Osteocyte (in vitro differentiated cells): ENCODE data around the gene IQCH. TPM values are rescaled to one million over a fixed set of nuclear protein-coding genes. Genes with fewer than 3 reads are reported as not detected.

Source experiments
- DNase-seq: peaks from one replicate; pipeline ENCODE4 v3.0.0; 2021; ENCODE audit warnings: mixed read lengths; ENCODE audit not compliant: unreplicated experiment; ENCODE audit errors: extremely low spot score
- H3K27ac Mint-ChIP-seq: one replicate; pipeline ENCODE4 v1.8.0; 2021; ENCODE audit warnings: mild to moderate bottlenecking, mixed read lengths; ENCODE audit not compliant: unreplicated experiment
- H3K27me3 Mint-ChIP-seq: one replicate; pipeline ENCODE4 v1.8.0; 2021; ENCODE audit warnings: mixed read lengths; ENCODE audit not compliant: unreplicated experiment
- H3K36me3 Mint-ChIP-seq: one replicate; pipeline ENCODE4 v1.8.0; 2021; ENCODE audit warnings: mixed read lengths; ENCODE audit not compliant: unreplicated experiment
- H3K4me1 Mint-ChIP-seq: one replicate; pipeline ENCODE4 v1.8.0; 2021; ENCODE audit warnings: mixed read lengths; ENCODE audit not compliant: unreplicated experiment
- H3K4me3 Mint-ChIP-seq: one replicate; pipeline ENCODE4 v1.8.0; 2021; ENCODE audit warnings: mild to moderate bottlenecking, moderate library complexity, mixed read lengths; ENCODE audit not compliant: unreplicated experiment
- H3K9me3 Mint-ChIP-seq: one replicate; pipeline ENCODE4 v1.8.0; 2021; ENCODE audit warnings: mixed read lengths; ENCODE audit not compliant: unreplicated experiment
- CTCF ChIP-seq: fragments of 200-600 bp; sonication (generic); IDR thresholded peaks from 2 replicates; pipeline ENCODE4 v1.5.0; 2021; ENCODE audit warnings: antibody characterized with exemption, mild to moderate bottlenecking, moderate library complexity
- total RNA-seq: library from RNA; stranded (reverse); gene quantifications from 2 replicates; pipeline ENCODE4 v1.2.1, GENCODE V29; 2021

Gene IQCH
- total RNA-seq, 1 donor from 2014 or later: 2.0 TPM

- Mint-ChIP-seq H3K4me3 (no peak overlapping the region), H3K4me1 (no peaks in the 10 kb centered on the region), H3K36me3 (no peaks in the 10 kb centered on the region), H3K9me3 (no peaks in the 10 kb centered on the region), H3K27ac (no peak overlapping the region), H3K27me3 (peaks cover 6% of the 10 kb centered on the region)
- no peak for DNase-seq
- TF ChIP-seq CTCF: no peak
Observed at GRCh38 chr15:67460521-67460920, 205.9 kb downstream of the IQCH start.

GRCh38 chr15:67461735-67462134 is 207.1 kb downstream of the IQCH start:
- no peak for TF ChIP-seq CTCF
- no peak overlapping the region for H3K4me3 Mint-ChIP-seq
- no peaks in the 10 kb centered on the region for H3K36me3 Mint-ChIP-seq
- no peak overlapping the region for H3K27ac Mint-ChIP-seq
- H3K9me3 Mint-ChIP-seq: no peaks in the 10 kb centered on the region
- H3K4me1 Mint-ChIP-seq: no peaks in the 10 kb centered on the region
- no peaks in the 10 kb centered on the region for H3K27me3 Mint-ChIP-seq
- no peak for DNase-seq

GRCh38 chr15:67462875-67463274 is 208.3 kb downstream of the IQCH start:
- H3K4me3 Mint-ChIP-seq: no peak overlapping the region
- no peak for TF ChIP-seq CTCF
- H3K4me1 Mint-ChIP-seq: no peaks in the 10 kb centered on the region
- H3K27ac Mint-ChIP-seq: no peak overlapping the region
- no peaks in the 10 kb centered on the region for H3K9me3 Mint-ChIP-seq
- no peak for DNase-seq
- H3K36me3 Mint-ChIP-seq: no peaks in the 10 kb centered on the region
- no peaks in the 10 kb centered on the region for H3K27me3 Mint-ChIP-seq

GRCh38 chr15:67463488-67463887 is 208.9 kb downstream of the IQCH start:
- H3K27ac Mint-ChIP-seq: no peak overlapping the region
- no peaks in the 10 kb centered on the region for H3K36me3 Mint-ChIP-seq
- TF ChIP-seq CTCF: no peak
- DNase-seq: no peak
- no peaks in the 10 kb centered on the region for H3K4me1 Mint-ChIP-seq
- H3K9me3 Mint-ChIP-seq: no peaks in the 10 kb centered on the region
- no peak overlapping the region for H3K4me3 Mint-ChIP-seq
- no peaks in the 10 kb centered on the region for H3K27me3 Mint-ChIP-seq

GRCh38 chr15:67465196-67465952 is 210.8 kb downstream of the IQCH start:
- no peak for TF ChIP-seq CTCF
- Mint-ChIP-seq H3K27me3 (no peaks in the 10 kb centered on the region), H3K36me3 (no peaks in the 10 kb centered on the region), H3K9me3 (no peaks in the 10 kb centered on the region), H3K4me3 (no peak overlapping the region), H3K4me1 (no peaks in the 10 kb centered on the region), H3K27ac (no peak overlapping the region)
- DNase-seq: no peak
